Stimulated activated CD4-positive, alpha-beta T cell treated with anti-CD3 and anti-CD28 coated beads, Interleukin-1b, Interleukin-23, amount 100 ng/mL, for 1 hour (primary cell): ENCODE data around the gene SNX12.
"Not testable (repeated sequence)": the region's sequence is repeated elsewhere in the genome, so short reads cannot be mapped to it uniquely, and the experiment has no call there.

Experiments used
- DNase-seq, 2 donors: peaks; one replicate each; pipeline ENCODE4 v3.0.0-alpha.2; 2020; ENCODE audit warnings: low read depth in 2 of 2

SNX12 gene

GRCh38 chrX:71091263-71091662 lies 23.1 kb upstream of the SNX12 start:
- DNase-seq, result no peak

- no peak for DNase-seq
Measured at GRCh38 chrX:71085900-71086299, 17.8 kb upstream of the SNX12 start.

- DNase-seq, result no peak
Measured at GRCh38 chrX:71082822-71083221, 14.7 kb upstream of the SNX12 start.

- no peak for DNase-seq
Measured at GRCh38 chrX:71082124-71082647, 14.1 kb upstream of the SNX12 start.

- no peak for DNase-seq
Measured at GRCh38 chrX:71081330-71082123, 13.4 kb upstream of the SNX12 start.

- DNase-seq, result no peak
Measured at GRCh38 chrX:71070531-71070930, 2.4 kb upstream of the SNX12 start.

GRCh38 chrX:71067712-71068043 lies 456 bp downstream of the SNX12 start:
- DNase-seq, result no peak

GRCh38 chrX:71067089-71067488 lies 1.0 kb downstream of the SNX12 start:
- no peak for DNase-seq

GRCh38 chrX:71060127-71060526 lies 8.0 kb downstream of the SNX12 start:
- DNase-seq, result no peak

GRCh38 chrX:71057848-71058530 lies 10.1 kb downstream of the SNX12 start:
- DNase-seq, result no peak

GRCh38 chrX:71056867-71057266 lies 11.3 kb downstream of the SNX12 start:
- DNase-seq, result no peak

GRCh38 chrX:71053217-71053621 lies 14.9 kb downstream of the SNX12 start:
- no peak for DNase-seq

- DNase-seq, result no peak
Measured at GRCh38 chrX:71052721-71053120, 15.4 kb downstream of the SNX12 start.

GRCh38 chrX:71047891-71048290 lies 20.2 kb downstream of the SNX12 start:
- DNase-seq, result not testable (repeated sequence)

GRCh38 chrX:71017396-71017939 lies 50.7 kb downstream of the SNX12 start:
- no peak for DNase-seq
